Measurements from ENCODE around the gene MMP24.

MMP24 gene

DNA sequence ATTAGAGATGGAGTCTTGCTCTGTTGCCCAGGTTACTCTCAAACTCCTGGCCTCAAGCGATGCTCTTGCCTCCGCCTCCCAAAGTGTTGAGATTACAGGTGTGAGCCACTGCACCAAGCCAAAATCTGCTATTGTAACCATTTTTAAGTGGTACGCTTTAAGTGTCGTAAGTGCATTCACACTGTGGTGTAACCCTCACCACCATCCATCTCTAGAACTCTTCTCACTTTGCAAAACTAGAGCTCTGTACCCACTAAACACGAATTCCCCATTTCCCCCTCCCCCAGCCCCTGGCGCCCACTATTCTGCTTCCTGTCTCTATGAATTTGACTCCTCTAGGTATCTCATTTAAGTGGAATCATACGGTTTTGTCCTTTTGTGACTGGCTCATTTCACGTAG, 68.6 kb downstream of the MMP24 start:
- DNase-seq (ENCODE audit: extremely low read depth, insufficient read length): no peak
- Histone ChIP-seq H3K4me3 (replicated peaks; ENCODE audit: low read depth, low read length) (no peak overlapping the region), H3K36me3 (ENCODE audit: control insufficient read depth, insufficient read depth, low read length) (no peaks in the 10 kb centered on the region), H3K27me3 (replicated peaks; ENCODE audit: control insufficient read depth, insufficient read depth, low read length) (no peaks in the 10 kb centered on the region)
- TF ChIP-seq, protein P1, sequence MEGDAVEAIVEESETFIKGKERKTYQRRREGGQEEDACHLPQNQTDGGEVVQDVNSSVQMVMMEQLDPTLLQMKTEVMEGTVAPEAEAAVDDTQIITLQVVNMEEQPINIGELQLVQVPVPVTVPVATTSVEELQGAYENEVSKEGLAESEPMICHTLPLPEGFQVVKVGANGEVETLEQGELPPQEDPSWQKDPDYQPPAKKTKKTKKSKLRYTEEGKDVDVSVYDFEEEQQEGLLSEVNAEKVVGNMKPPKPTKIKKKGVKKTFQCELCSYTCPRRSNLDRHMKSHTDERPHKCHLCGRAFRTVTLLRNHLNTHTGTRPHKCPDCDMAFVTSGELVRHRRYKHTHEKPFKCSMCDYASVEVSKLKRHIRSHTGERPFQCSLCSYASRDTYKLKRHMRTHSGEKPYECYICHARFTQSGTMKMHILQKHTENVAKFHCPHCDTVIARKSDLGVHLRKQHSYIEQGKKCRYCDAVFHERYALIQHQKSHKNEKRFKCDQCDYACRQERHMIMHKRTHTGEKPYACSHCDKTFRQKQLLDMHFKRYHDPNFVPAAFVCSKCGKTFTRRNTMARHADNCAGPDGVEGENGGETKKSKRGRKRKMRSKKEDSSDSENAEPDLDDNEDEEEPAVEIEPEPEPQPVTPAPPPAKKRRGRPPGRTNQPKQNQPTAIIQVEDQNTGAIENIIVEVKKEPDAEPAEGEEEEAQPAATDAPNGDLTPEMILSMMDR (IDR thresholded peaks at IDR 0.05; ENCODE audit: insufficient read depth, low read length, poor library complexity, severe bottlenecking): no peak

GRCh38 chr20:35295674-35296073, 69.2 kb downstream of the MMP24 start:
- Histone ChIP-seq H3K36me3 (ENCODE audit: control insufficient read depth, insufficient read depth, low read length) (no peaks in the 10 kb centered on the region), H3K27me3 (replicated peaks; ENCODE audit: control insufficient read depth, insufficient read depth, low read length) (no peaks in the 10 kb centered on the region)
- TF ChIP-seq, protein P1 (IDR thresholded peaks at IDR 0.05; ENCODE audit: insufficient read depth, low read length, poor library complexity, severe bottlenecking): no peak

GRCh38 chr20:35296101-35296554, 69.6 kb downstream of the MMP24 start:
- Histone ChIP-seq H3K27me3 (replicated peaks; ENCODE audit: control insufficient read depth, insufficient read depth, low read length) (no peaks in the 10 kb centered on the region), H3K4me3 (replicated peaks; ENCODE audit: low read depth, low read length) (no peak overlapping the region), H3K36me3 (ENCODE audit: control insufficient read depth, insufficient read depth, low read length) (no peaks in the 10 kb centered on the region)
- TF ChIP-seq, protein P1 (IDR thresholded peaks at IDR 0.05; ENCODE audit: insufficient read depth, low read length, poor library complexity, severe bottlenecking): no peak
- DNase-seq (ENCODE audit: extremely low read depth, insufficient read length): no peak

More at GRCh38 chr20:35295674-35296073, 69.2 kb downstream of the MMP24 start:
- H3K4me3 ChIP-seq (replicated peaks; ENCODE audit: low read depth, low read length): no peak overlapping the region
- DNase-seq (ENCODE audit: extremely low read depth, insufficient read length): no peak

- H3K36me3 ChIP-seq (ENCODE audit: control insufficient read depth, insufficient read depth, low read length): no peaks in the 10 kb centered on the region
- TF ChIP-seq, protein P1 (IDR thresholded peaks at IDR 0.05; ENCODE audit: insufficient read depth, low read length, poor library complexity, severe bottlenecking): no peak
- no peak for DNase-seq (ENCODE audit: extremely low read depth, insufficient read length)
- H3K27me3 ChIP-seq (replicated peaks; ENCODE audit: control insufficient read depth, insufficient read depth, low read length): no peaks in the 10 kb centered on the region
- no peak overlapping the region for H3K4me3 ChIP-seq (replicated peaks; ENCODE audit: low read depth, low read length)
These were observed 70.7 kb downstream of the MMP24 start for GRCh38 chr20:35297155-35297554.

DNA sequence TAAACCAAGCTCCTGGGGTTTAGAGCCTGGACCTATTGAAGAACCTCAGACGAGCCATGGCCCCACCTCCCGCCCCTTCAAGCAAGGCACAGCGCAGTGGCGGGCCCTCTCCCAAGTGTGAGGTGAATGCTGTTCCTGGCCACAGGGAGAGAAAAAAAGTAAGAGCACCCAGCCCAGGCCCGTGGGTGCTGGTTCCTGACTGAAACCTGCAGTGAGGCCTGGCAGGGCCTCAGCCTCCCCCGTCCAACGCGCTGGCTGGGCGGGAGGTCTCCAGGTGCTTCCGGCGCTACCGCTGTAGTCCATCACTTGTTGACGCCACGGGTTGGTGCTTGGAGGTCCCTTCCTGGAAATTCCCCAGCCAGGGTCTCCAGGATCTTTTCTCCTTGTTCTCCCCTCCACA, 71.2 kb downstream of the MMP24 start:
- no peaks in the 10 kb centered on the region for H3K36me3 ChIP-seq (ENCODE audit: control insufficient read depth, insufficient read depth, low read length)
- TF ChIP-seq, protein P1 (IDR thresholded peaks at IDR 0.05; ENCODE audit: insufficient read depth, low read length, poor library complexity, severe bottlenecking): no peak
- H3K4me3 ChIP-seq (replicated peaks; ENCODE audit: low read depth, low read length): no peak overlapping the region
- DNase-seq (ENCODE audit: extremely low read depth, insufficient read length): no peak
- no peaks in the 10 kb centered on the region for H3K27me3 ChIP-seq (replicated peaks; ENCODE audit: control insufficient read depth, insufficient read depth, low read length)

- DNase-seq (ENCODE audit: extremely low read depth, insufficient read length): no peak
- no peaks in the 10 kb centered on the region for H3K27me3 ChIP-seq (replicated peaks; ENCODE audit: control insufficient read depth, insufficient read depth, low read length)
- H3K36me3 ChIP-seq (ENCODE audit: control insufficient read depth, insufficient read depth, low read length): peaks cover 4% of the 10 kb centered on the region
- TF ChIP-seq, protein P1 (IDR thresholded peaks at IDR 0.05; ENCODE audit: insufficient read depth, low read length, poor library complexity, severe bottlenecking): no peak
- no peak overlapping the region for H3K4me3 ChIP-seq (replicated peaks; ENCODE audit: low read depth, low read length)
These were observed 71.8 kb downstream of the MMP24 start for GRCh38 chr20:35298264-35298663.
